ENCODE results near the gene C10orf95. TPM values are rescaled to one million over a fixed set of nuclear protein-coding genes. Genes with fewer than 3 reads are reported as not detected.

The C10orf95 gene
- total and polyA plus RNA-seq, 8 donors: 0.46 to 8.0 (median 0.57) TPM; not detected in 4

DNA sequence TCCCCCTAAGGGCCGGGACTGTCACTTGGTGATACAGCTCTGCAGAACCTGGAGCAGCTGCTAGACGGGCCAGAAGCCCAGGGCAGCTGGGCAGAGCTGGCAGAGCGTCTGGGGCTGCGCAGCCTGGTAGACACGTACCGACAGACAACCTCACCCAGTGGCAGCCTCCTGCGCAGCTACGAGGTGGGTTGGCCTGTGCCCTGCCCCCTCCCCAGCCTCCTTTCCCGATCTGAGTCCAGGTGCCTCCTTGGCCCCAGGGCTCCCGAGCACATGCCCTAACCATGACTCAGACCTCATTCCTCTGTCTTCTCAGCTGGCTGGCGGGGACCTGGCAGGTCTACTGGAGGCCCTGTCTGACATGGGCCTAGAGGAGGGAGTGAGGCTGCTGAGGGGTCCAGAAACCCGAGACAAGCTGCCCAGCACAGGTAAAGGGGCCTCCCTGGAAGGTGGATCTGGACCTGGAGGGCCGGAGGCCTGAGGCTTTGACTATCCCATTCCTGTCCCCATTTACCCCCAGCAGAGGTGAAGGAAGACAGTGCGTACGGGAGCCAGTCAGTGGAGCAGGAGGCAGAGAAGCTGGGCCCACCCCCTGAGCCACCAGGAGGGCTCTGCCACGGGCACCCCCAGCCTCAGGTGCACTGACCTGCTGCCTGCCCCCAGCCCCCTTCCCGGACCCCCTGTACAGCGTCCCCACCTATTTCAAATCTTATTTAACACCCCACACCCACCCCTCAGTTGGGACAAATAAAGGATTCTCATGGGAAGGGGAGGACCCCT lies 49.4 kb downstream of the C10orf95 start:
- no peak overlapping the region for H3K4me3 ChIP-seq
- no peaks in the 10 kb centered on the region for H3K9me3 ChIP-seq
- no peak for TF ChIP-seq POLR2AphosphoS5 (IDR thresholded peaks at IDR 0.05)
- no peak for TF ChIP-seq POLR2A (IDR thresholded peaks at IDR 0.05)
- H3K27me3 ChIP-seq: peaks cover 0 to 9% (median 2%) of the 10 kb centered on the region in 3 donors
- peaks cover 17 to 64% (median 43%) of the 10 kb centered on the region in 4 donors for H3K4me1 ChIP-seq
- 81 to 89% (median 83%) methylated on average over 11 to 18 of the region's 18 CpGs for WGBS, 5 donors
- peaks cover 18 to 55% (median 52%) of the 10 kb centered on the region in 4 donors for H3K36me3 ChIP-seq
- DNase-seq: no peak
- intact Hi-C loops (cut with DNase I; ENCODE audit: low total_unique reads): no loop called here
- H3K27ac ChIP-seq: peak overlapping the region in 3 of 5 donors; percentile 29 to 98 (median 35)

GRCh38 chr10:102401342-102401654 lies 50.0 kb downstream of the C10orf95 start:
- H3K36me3 ChIP-seq: peaks cover 18 to 60% (median 55%) of the 10 kb centered on the region in 4 donors

DNA sequence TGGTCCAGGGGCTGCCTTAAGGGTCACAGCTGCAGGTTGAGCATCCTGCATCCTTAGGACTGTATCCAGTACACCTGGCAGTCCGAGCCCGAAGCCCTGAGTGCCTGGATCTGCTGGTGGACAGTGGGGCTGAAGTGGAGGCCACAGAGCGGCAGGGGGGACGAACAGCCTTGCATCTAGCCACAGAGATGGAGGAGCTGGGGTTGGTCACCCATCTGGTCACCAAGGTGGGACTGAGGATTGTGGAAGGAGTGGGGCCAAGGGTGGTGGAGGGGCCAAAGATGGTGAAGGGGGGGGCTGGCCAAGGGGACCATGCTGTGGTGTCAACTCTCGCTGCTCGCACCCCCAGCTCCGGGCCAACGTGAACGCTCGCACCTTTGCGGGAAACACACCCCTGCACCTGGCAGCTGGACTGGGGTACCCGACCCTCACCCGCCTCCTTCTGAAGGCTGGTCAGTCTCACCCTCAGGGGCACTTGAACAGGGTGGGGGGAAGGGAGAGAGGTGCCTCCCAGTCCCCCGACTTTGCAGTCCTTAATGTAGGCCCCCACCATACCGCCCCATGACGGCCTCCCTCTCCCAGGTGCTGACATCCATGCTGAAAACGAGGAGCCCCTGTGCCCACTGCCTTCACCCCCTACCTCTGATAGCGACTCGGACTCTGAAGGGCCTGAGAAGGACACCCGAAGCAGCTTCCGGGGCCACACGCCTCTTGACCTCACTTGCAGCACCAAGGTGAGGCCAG lies 50.6 kb downstream of the C10orf95 start:
- no peak for DNase-seq
- TF ChIP-seq, protein P1, sequence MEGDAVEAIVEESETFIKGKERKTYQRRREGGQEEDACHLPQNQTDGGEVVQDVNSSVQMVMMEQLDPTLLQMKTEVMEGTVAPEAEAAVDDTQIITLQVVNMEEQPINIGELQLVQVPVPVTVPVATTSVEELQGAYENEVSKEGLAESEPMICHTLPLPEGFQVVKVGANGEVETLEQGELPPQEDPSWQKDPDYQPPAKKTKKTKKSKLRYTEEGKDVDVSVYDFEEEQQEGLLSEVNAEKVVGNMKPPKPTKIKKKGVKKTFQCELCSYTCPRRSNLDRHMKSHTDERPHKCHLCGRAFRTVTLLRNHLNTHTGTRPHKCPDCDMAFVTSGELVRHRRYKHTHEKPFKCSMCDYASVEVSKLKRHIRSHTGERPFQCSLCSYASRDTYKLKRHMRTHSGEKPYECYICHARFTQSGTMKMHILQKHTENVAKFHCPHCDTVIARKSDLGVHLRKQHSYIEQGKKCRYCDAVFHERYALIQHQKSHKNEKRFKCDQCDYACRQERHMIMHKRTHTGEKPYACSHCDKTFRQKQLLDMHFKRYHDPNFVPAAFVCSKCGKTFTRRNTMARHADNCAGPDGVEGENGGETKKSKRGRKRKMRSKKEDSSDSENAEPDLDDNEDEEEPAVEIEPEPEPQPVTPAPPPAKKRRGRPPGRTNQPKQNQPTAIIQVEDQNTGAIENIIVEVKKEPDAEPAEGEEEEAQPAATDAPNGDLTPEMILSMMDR (IDR thresholded peaks at IDR 0.05): no peak
- no peak for TF ChIP-seq POLR2A (IDR thresholded peaks at IDR 0.05)
- TF ChIP-seq POLR2AphosphoS5 (IDR thresholded peaks at IDR 0.05): no peak
- TF ChIP-seq EP300 (IDR thresholded peaks at IDR 0.05): no peak
- Histone ChIP-seq H3K36me3 (peaks cover 18 to 60% (median 55%) of the 10 kb centered on the region in 4 donors), H3K4me1 (peaks cover 27 to 74% (median 54%) of the 10 kb centered on the region in 4 donors), H3K27me3 (peaks cover 0 to 5% (median 0%) of the 10 kb centered on the region in 3 donors), H3K4me3 (no peak overlapping the region), H3K27ac (peak overlapping the region in 1 of 5 donors; percentile 98), H3K9me3 (no peaks in the 10 kb centered on the region)
- intact Hi-C loops (cut with DNase I; ENCODE audit: low total_unique reads): no loop called here
- whole genome bisulfite sequencing, 5 donors: 90 to 93% (median 92%) methylated on average over 22 of the region's 22 CpGs

More at GRCh38 chr10:102401342-102401654, 50.0 kb downstream of the C10orf95 start:
- intact Hi-C loops (cut with DNase I; ENCODE audit: low total_unique reads): no loop called here
- H3K9me3 ChIP-seq: no peaks in the 10 kb centered on the region
- no peak overlapping the region for H3K4me3 ChIP-seq
- DNase-seq: no peak
- peaks cover 0 to 5% (median 0%) of the 10 kb centered on the region in 3 donors for H3K27me3 ChIP-seq
- peaks cover 23 to 70% (median 49%) of the 10 kb centered on the region in 4 donors for H3K4me1 ChIP-seq
- TF ChIP-seq, protein P1 (IDR thresholded peaks at IDR 0.05): no peak
- no peak for TF ChIP-seq POLR2AphosphoS5 (IDR thresholded peaks at IDR 0.05)
- H3K27ac ChIP-seq: peak overlapping the region in 1 of 5 donors; percentile 98
- WGBS, 5 donors: 88 to 97% (median 89%) methylated on average over 7 to 8 of the region's 8 CpGs

- DNase-seq: no peak
- Histone ChIP-seq H3K4me1 (peaks cover 27 to 69% (median 54%) of the 10 kb centered on the region in 4 donors), H3K27me3 (no peaks in the 10 kb centered on the region), H3K27ac (peak overlapping the region in 4 of 5 donors; percentile 88 to 98 (median 92)), H3K9me3 (no peaks in the 10 kb centered on the region), H3K4me3 (peak overlapping the region in 1 of 4 donors; percentile 66), H3K36me3 (peaks cover 18 to 60% (median 55%) of the 10 kb centered on the region in 4 donors)
- no peak for TF ChIP-seq POLR2A (IDR thresholded peaks at IDR 0.05)
- no peak for TF ChIP-seq POLR2AphosphoS5 (IDR thresholded peaks at IDR 0.05)
- 80 to 92% (median 87%) methylated on average over 13 to 17 of the region's 17 CpGs for WGBS, 5 donors
- intact Hi-C loops (cut with DNase I; ENCODE audit: low total_unique reads): no loop called here
Observed at GRCh38 chr10:102400076-102400475, 51.3 kb downstream of the C10orf95 start.

Small RNA genes lying within 50 kb of the gene (small RNA-seq; reads per million reads assigned to genes)
- 831 to 6,846 (median 4,766) reads per million in 4 donors for gene MIR146B

Other genes starting within 250 kb of the C10orf95 start
- gene ELOVL3, start 225.2 kb downstream of the C10orf95 start, total RNA-seq: not detected
- under 1 TPM in 2 of 3 donors, not detected in 1; 0.20 to 0.31 TPM for gene ELOVL3, start 225.2 kb downstream of the C10orf95 start, polyA plus RNA-seq
- not detected for gene PITX3, start 210.0 kb downstream of the C10orf95 start, total RNA-seq
- gene PITX3, start 210.0 kb downstream of the C10orf95 start, polyA plus RNA-seq: not detected
- gene GBF1, start 206.0 kb downstream of the C10orf95 start, total RNA-seq: 10 to 100 TPM; 21.7 to 47.3 (median 35.8) TPM
- gene GBF1, start 206.0 kb downstream of the C10orf95 start, polyA plus RNA-seq: 1 to 10 TPM; 5.7 to 8.0 (median 7.9) TPM
- 10 to 100 TPM in 4 of 5 donors, 1 to 10 TPM in 1; 9.7 to 84.0 (median 26.7) TPM for gene NFKB2, start 55.8 kb downstream of the C10orf95 start, total RNA-seq
- gene NFKB2, start 55.8 kb downstream of the C10orf95 start, polyA plus RNA-seq: 10 to 100 TPM; 19.2 to 25.6 (median 20.0) TPM
- 10 to 100 TPM; 24.5 to 74.7 (median 24.6) TPM for gene PSD, start 32.8 kb downstream of the C10orf95 start, total RNA-seq
- gene PSD, start 32.8 kb downstream of the C10orf95 start, polyA plus RNA-seq: 10 to 100 TPM in 1 of 3 donors, 1 to 10 TPM in 2; 2.2 to 10.4 (median 2.3) TPM
- 100 to 1,000 TPM in 1 of 5 donors, 10 to 100 TPM in 2, 1 to 10 TPM in 2; 3.5 to 315 (median 15.6) TPM for gene FBXL15, start 30.7 kb downstream of the C10orf95 start, total RNA-seq
- gene FBXL15, start 30.7 kb downstream of the C10orf95 start, polyA plus RNA-seq: 10 to 100 TPM; 19.2 to 21.4 (median 20.4) TPM
- 100 to 1,000 TPM in 1 of 5 donors, 10 to 100 TPM in 4; 15.9 to 145 (median 31.8) TPM for gene CUEDC2, start 19.0 kb downstream of the C10orf95 start, total RNA-seq
- 10 to 100 TPM; 48.6 to 59.2 (median 49.2) TPM for gene CUEDC2, start 19.0 kb downstream of the C10orf95 start, polyA plus RNA-seq
- 100 to 1,000 TPM in 1 of 5 donors, 10 to 100 TPM in 4; 46.9 to 277 (median 64.3) TPM for gene ACTR1A, start 51.2 kb upstream of the C10orf95 start, total RNA-seq
- 10 to 100 TPM; 41.5 to 60.7 (median 43.9) TPM for gene ACTR1A, start 51.2 kb upstream of the C10orf95 start, polyA plus RNA-seq
- 10 to 100 TPM in 2 of 5 donors, 1 to 10 TPM in 2, under 1 TPM in 1; 0.29 to 26.3 (median 5.4) TPM for gene SUFU, start 52.4 kb upstream of the C10orf95 start, total RNA-seq
- 1 to 10 TPM; 2.9 to 4.1 (median 3.2) TPM for gene SUFU, start 52.4 kb upstream of the C10orf95 start, polyA plus RNA-seq
- 100 to 1,000 TPM in 3 of 5 donors, 10 to 100 TPM in 2; 40.0 to 253 (median 149) TPM for gene TRIM8, start 192.9 kb upstream of the C10orf95 start, total RNA-seq
- 10 to 100 TPM; 45.6 to 83.2 (median 68.4) TPM for gene TRIM8, start 192.9 kb upstream of the C10orf95 start, polyA plus RNA-seq